PC-3 (cell line): Measurements from ENCODE around the gene RSKR. TPM values are rescaled to one million over a fixed set of nuclear protein-coding genes. Genes with fewer than 3 reads are reported as not detected.

Source experiments
- ATAC-seq: fragments of 200-7000 bp; cut with Tn5 transposase; 2 replicates; pipeline ENCODE4 v1.9.1; 2020; ENCODE audit warnings: mild to moderate bottlenecking, moderate library complexity
- BruUV-seq: library from RNA; stranded (reverse); fragments of 400-500 nt; replicated peaks from 2 replicates; lab custom pipeline; 2021; lab: Mats Ljungman, UMichigan
- CTCF ChIA-PET: fragments of 300-600 bp; sonication (Branson Sonifier 250); formaldehyde crosslinking; loops from one replicate; lab custom pipeline; 2022; ENCODE audit warnings: antibody characterized with exemption; lab: Charles Lee
- POLR2A ChIA-PET: fragments of 300-600 bp; sonication (Branson Sonifier 250); formaldehyde crosslinking; loops from one replicate; lab custom pipeline; 2022; ENCODE audit warnings: antibody characterized with exemption; ENCODE audit not compliant: unreplicated experiment; lab: Charles Lee
- DNase-seq: peaks from one replicate; pipeline ENCODE4 v3.0.0-alpha.2; 2015
- H2AFZ ChIP-seq: fragments of 300-600 bp; sonication (generic); 2 replicates; pipeline ENCODE4 v1.6.0; 2016; ENCODE audit warnings: antibody characterized with exemption, low read length
- H3F3A ChIP-seq: fragments of 300-600 bp; sonication (generic); one replicate; pipeline ENCODE4 v1.6.0; 2017; ENCODE audit warnings: antibody characterized with exemption, low read length, control low read depth, mild to moderate bottlenecking; ENCODE audit not compliant: unreplicated experiment
- H3K27ac ChIP-seq: fragments of 300-600 bp; sonication (generic); 2 replicates; pipeline ENCODE4 v1.5.1; 2016; ENCODE audit warnings: mild to moderate bottlenecking, low read length
- H3K27me3 ChIP-seq: fragments of 300-600 bp; sonication (generic); 2 replicates; pipeline ENCODE4 v1.6.1; 2016; ENCODE audit warnings: low read length, mixed read lengths
- H3K36me3 ChIP-seq: fragments of 300-600 bp; sonication (generic); 2 replicates; pipeline ENCODE4 v1.6.1; 2016; ENCODE audit warnings: low read depth, mixed run types, low read length, mixed read lengths
- H3K4me1 ChIP-seq: fragments of 300-600 bp; sonication (generic); 2 replicates; pipeline ENCODE4 v1.5.1; 2016; ENCODE audit warnings: low read length; ENCODE audit not compliant: insufficient read depth
- H3K4me2 ChIP-seq: fragments of 300-600 bp; sonication (generic); 2 replicates; pipeline ENCODE4 v1.6.0; 2016; ENCODE audit warnings: low read length
- H3K4me3 ChIP-seq: fragments of 300-600 bp; sonication (generic); 2 replicates; pipeline ENCODE4 v1.5.1; 2016; ENCODE audit warnings: mild to moderate bottlenecking, low read length, mixed read lengths
- H3K79me2 ChIP-seq: fragments of 300-600 bp; sonication (generic); 2 replicates; pipeline ENCODE4 v1.6.1; 2017; ENCODE audit warnings: low read length, mixed read lengths
- H3K9ac ChIP-seq: fragments of 300-600 bp; sonication (generic); 2 replicates; pipeline ENCODE4 v1.6.0; 2016; ENCODE audit warnings: mild to moderate bottlenecking, low read length
- H3K9me2 ChIP-seq: fragments of 300-600 bp; sonication (generic); replicated peaks from 2 replicates; pipeline ENCODE4 v1.6.1; 2016; ENCODE audit warnings: mixed run types, low read length, mixed read lengths
- H3K9me3 ChIP-seq: fragments of 300-600 bp; sonication (generic); 2 replicates; pipeline ENCODE4 v1.6.1; 2016; ENCODE audit warnings: low read length, mixed read lengths
- H4K20me1 ChIP-seq: fragments of 300-600 bp; sonication (generic); 2 replicates; pipeline ENCODE4 v1.6.1; 2016; ENCODE audit warnings: low read length, mixed read lengths
- EZH2 ChIP-seq: fragments of 300-600 bp; sonication (generic); IDR thresholded peaks from one replicate; pipeline ENCODE4 v1.6.1; 2017; ENCODE audit warnings: antibody characterized with exemption, mild to moderate bottlenecking, low read length; ENCODE audit not compliant: unreplicated experiment
- EZH2phosphoT487 ChIP-seq: fragments of 300-600 bp; sonication (generic); IDR thresholded peaks from 2 replicates; pipeline ENCODE4 v1.6.1; 2018; ENCODE audit warnings: mild to moderate bottlenecking, antibody characterized with exemption, low read length, borderline replicate concordance
- intact Hi-C: fragments of 100-400 bp; cut with micrococcal nuclease; formaldehyde crosslinking; loops from 2 replicates; pipeline ENCODE4 v1.9.0; 2023
- total RNA-seq: library from RNA; depleted of rRNA; stranded (reverse); fragments of >200 nt; gene quantifications from 2 replicates; pipeline ENCODE4 v1.2.3, GENCODE V29; 2014
- TF ChIP-seq, protein P1 (sequence below): fragments of 300-600 bp; sonication (generic); conservative IDR thresholded peaks from 2 replicates; pipeline ENCODE4 v1.5.1; 2017; ENCODE audit warnings: antibody characterized with exemption, low read depth, mild to moderate bottlenecking, low read length

RSKR gene
- total RNA-seq, 1 experiment from 2014 or later: 7.2 TPM

DNA sequence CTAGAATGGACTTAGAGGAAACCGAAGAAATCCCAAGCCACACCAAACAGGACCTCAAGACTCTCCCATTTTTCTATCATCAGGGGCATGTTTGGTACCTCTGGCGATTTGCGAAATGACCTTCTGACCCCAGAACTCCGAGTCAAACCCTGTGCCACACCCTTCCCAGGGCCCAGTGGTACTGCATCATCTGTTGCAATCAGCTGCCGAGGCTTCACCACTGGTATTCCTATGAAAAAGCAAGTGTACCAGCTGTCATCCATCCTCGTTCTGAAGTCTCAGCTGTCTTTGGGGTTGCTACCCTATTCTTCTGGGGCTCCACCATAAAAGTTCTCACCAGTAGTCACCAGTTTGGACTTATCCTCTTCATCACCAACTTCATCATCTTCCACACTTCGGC, 2.3 kb upstream of the RSKR start:
- H3K27ac ChIP-seq: no peak overlapping the region
- H2AFZ ChIP-seq: no peak overlapping the region
- ATAC-seq (no peak), DNase-seq (no peak)
- H3F3A ChIP-seq: no peaks in the 10 kb centered on the region
- H3K4me2 ChIP-seq: no peak overlapping the region
- H3K9ac ChIP-seq: no peak overlapping the region
- H3K4me3 ChIP-seq: no peak overlapping the region
- intact Hi-C loops: no loop called here
- no peaks in the 10 kb centered on the region for H4K20me1 ChIP-seq
- peaks cover 33% of the 10 kb centered on the region for H3K36me3 ChIP-seq
- CTCF ChIA-PET: no interaction called here
- no peaks in the 10 kb centered on the region for H3K27me3 ChIP-seq
- TF ChIP-seq, protein P1, sequence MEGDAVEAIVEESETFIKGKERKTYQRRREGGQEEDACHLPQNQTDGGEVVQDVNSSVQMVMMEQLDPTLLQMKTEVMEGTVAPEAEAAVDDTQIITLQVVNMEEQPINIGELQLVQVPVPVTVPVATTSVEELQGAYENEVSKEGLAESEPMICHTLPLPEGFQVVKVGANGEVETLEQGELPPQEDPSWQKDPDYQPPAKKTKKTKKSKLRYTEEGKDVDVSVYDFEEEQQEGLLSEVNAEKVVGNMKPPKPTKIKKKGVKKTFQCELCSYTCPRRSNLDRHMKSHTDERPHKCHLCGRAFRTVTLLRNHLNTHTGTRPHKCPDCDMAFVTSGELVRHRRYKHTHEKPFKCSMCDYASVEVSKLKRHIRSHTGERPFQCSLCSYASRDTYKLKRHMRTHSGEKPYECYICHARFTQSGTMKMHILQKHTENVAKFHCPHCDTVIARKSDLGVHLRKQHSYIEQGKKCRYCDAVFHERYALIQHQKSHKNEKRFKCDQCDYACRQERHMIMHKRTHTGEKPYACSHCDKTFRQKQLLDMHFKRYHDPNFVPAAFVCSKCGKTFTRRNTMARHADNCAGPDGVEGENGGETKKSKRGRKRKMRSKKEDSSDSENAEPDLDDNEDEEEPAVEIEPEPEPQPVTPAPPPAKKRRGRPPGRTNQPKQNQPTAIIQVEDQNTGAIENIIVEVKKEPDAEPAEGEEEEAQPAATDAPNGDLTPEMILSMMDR: no peak
- no peak for TF ChIP-seq EZH2phosphoT487
- no peak for TF ChIP-seq EZH2
- BruUV-seq: TSS peak; percentile 21
- H3K9me2 ChIP-seq: no peaks in the 10 kb centered on the region
- no peaks in the 10 kb centered on the region for H3K79me2 ChIP-seq
- no peaks in the 10 kb centered on the region for H3K4me1 ChIP-seq
- POLR2A ChIA-PET: no interaction called here
- H3K9me3 ChIP-seq: no peaks in the 10 kb centered on the region

DNA sequence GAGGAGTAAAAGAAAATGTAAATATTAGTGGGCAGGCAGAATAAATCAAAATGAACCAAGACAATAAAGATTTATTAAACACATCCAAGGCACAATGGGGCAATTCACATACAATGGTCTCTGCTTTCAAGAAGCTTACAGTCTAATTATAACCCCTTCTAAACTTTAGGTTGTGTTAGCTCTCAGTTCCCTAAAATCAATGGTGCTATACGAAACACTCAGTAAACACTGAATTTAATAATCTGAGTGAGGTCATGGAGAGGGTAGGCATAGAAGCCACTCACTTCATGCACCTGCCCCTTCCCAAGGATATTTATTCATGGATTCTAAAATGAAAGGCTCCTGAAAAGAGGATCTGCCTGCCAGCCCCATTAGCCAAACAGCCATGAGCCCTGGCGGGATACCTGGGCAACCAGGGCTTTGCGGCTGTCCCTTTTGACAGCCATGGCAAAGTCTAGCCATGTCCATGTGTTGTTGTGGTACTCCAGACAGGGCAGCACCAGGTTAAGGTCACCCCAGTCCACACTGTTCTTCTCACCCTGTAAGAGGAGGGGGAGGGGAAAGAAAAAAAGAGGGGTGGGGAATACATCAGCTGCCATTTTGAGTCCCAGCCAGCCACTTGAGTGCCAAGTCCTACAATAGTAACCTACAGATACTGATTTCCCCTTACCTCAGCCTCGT, 1.4 kb upstream of the RSKR start:
- Histone ChIP-seq H3F3A (no peaks in the 10 kb centered on the region), H3K4me2 (no peak overlapping the region), H3K4me3 (no peak overlapping the region), H2AFZ (no peak overlapping the region), H3K9ac (no peak overlapping the region), H3K27me3 (no peaks in the 10 kb centered on the region), H3K27ac (no peak overlapping the region), H3K36me3 (peaks cover 26% of the 10 kb centered on the region), H3K4me1 (no peaks in the 10 kb centered on the region), H3K9me3 (no peaks in the 10 kb centered on the region), H4K20me1 (no peaks in the 10 kb centered on the region), H3K79me2 (no peaks in the 10 kb centered on the region), H3K9me2 (no peaks in the 10 kb centered on the region)
- no TSS peak for BruUV-seq
- intact Hi-C loops: no loop called here
- no peak for TF ChIP-seq EZH2
- no peak for TF ChIP-seq EZH2phosphoT487
- TF ChIP-seq, protein P1: no peak
- no peak for ATAC-seq
- POLR2A ChIA-PET: no interaction called here
- CTCF ChIA-PET: no interaction called here
- DNase-seq: no peak
